HepG2 (cell line): Measurements from ENCODE around the gene SLC6A9.

Experiments used
- CTCF ChIP-seq: sonication (generic); formaldehyde crosslinking; IDR thresholded peaks from 2 replicates; pipeline ENCODE4 v1.5.0; 2020; ENCODE audit warnings: mild to moderate bottlenecking, missing genetic modification reagents, moderate library complexity
- SALL2 ChIP-seq: sonication (generic); formaldehyde crosslinking; IDR thresholded peaks from 2 replicates; pipeline ENCODE4 v1.8.1; 2023; ENCODE audit warnings: mild to moderate bottlenecking, missing genetic modification reagents, inconsistent platforms
- STAG1 ChIP-seq: sonication (generic); formaldehyde crosslinking; IDR thresholded peaks from 2 replicates; pipeline ENCODE4 v1.4.0; 2020; ENCODE audit warnings: missing genetic modification reagents
- ZNF83 ChIP-seq: sonication (generic); formaldehyde crosslinking; IDR thresholded peaks from 2 replicates; pipeline ENCODE4 v1.4.0; 2020; ENCODE audit warnings: missing genetic modification reagents, mild to moderate bottlenecking, borderline replicate concordance
- ZSCAN30 ChIP-seq: sonication (generic); formaldehyde crosslinking; IDR thresholded peaks from 2 replicates; pipeline ENCODE4 v1.5.0; 2020; ENCODE audit warnings: mild to moderate bottlenecking, missing genetic modification reagents
- TF ChIP-seq, protein P1 (sequence below): sonication (generic); formaldehyde crosslinking; IDR thresholded peaks from 2 replicates; pipeline ENCODE4 v1.8.0; 2022; ENCODE audit warnings: missing genetic modification reagents, mild to moderate bottlenecking, borderline replicate concordance

DNA sequence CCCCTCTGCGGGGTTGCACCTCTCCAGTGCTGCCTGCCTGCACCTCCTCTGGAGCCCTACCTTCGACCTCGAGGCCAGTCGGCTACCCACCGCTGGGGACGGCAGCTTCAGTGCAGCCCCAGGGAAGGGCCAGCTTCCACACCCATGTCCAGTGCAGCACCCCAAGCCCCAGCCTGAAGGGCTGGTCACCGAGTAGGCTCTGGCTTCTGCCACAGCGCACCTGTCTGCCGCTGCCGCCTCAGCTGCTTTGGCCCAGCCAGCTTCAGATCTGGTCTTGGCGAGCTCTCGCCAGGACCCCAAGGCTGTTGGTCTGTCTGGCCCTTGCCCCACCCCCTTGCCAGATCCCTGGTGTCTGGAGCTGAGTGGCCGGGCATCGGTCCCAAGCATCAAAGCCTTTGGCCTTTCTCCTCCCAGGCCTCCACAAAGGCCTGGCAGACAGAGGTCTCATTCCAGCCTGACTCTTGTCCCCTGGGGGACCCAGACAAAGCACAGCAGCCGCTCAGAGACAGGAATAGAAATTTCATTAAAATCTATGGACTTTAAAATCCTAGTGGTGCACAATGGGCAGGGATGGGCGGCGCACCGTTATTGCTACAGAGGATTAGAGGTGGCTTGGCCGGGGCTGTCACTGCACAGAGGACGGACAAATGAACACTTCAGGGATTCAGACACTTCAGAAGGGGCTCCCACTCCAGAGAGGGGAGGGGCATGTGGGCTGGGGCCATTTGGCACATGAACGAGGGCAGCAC, 35.1 kb downstream of the SLC6A9 start:
- TF ChIP-seq CTCF (CRISPR knock-in tag) (no peak), SALL2 (no peak), STAG1 (CRISPR knock-in tag) (no peak), ZSCAN30 (CRISPR knock-in tag) (no peak), ZNF83 (CRISPR knock-in tag) (no peak)
- TF ChIP-seq, protein P1, sequence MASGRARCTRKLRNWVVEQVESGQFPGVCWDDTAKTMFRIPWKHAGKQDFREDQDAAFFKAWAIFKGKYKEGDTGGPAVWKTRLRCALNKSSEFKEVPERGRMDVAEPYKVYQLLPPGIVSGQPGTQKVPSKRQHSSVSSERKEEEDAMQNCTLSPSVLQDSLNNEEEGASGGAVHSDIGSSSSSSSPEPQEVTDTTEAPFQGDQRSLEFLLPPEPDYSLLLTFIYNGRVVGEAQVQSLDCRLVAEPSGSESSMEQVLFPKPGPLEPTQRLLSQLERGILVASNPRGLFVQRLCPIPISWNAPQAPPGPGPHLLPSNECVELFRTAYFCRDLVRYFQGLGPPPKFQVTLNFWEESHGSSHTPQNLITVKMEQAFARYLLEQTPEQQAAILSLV (CRISPR knock-in tag) = no peak
